ENCODE measurements around the gene BTK.

GRCh38 chrX:101410461-101410860 is 24.5 kb upstream of the BTK start:
- TF ChIP-seq POLR2A (IDR thresholded peaks at IDR 0.05) (no peak), CTCF (IDR thresholded peaks at IDR 0.05) (no peak)
